Measurements from ENCODE around the gene MATK.
"Not testable (repeated sequence)": the region's sequence is repeated elsewhere in the genome, so short reads cannot be mapped to it uniquely, and the experiment has no call there.

MATK gene

DNA sequence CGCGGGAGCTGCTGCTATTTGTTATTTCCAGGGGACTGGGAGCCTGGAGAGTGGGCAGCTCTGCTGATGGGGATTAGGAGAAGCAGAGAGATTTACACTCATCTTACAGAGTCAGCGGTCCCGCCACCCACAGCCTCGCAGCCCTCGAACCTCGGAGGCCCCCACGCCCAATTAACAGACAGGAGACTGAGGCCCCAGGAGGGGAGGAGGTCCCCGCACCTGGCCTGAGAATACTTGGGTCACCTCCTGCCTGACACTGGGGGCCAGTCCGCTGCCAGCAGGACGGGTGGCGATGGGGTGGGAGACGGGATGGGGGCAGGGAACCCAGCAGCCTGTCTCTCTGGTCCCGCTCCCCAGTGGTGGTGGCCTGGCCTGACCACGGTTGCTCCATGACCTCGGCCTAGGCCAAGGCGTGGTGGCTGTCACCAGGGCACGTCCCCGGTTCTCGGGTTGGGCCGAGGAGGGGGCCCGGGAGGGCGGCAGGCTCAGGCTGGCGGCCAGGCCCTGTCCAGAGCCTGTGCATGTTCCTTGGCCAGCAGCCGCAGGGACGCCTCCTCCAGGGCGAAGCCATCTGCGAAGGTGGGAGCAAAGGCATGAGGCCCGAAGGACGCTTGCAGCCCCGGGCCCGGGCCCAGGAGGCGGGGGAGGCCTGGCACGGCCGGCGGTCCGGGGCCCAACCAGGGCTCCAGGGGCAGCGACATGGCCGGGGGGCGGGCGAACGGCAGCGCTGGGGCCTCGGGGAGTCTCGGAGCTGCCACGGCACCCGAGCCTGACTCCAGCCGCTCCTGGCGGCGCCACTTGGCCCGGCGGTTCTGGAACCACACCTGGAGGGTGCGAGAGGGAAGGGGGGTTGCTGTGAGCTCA lies 15.8 kb downstream of the MATK start:
- no peak for DNase-seq (ENCODE audit: low read depth)

GRCh38 chr19:3769494-3769893 lies 16.7 kb downstream of the MATK start:
- DNase-seq (ENCODE audit: low read depth), result no peak

- DNase-seq (ENCODE audit: low read depth), result no peak
These were observed 17.5 kb downstream of the MATK start for GRCh38 chr19:3768748-3769099.

GRCh38 chr19:3768015-3768747 lies 18.0 kb downstream of the MATK start:
- no peak for DNase-seq (ENCODE audit: low read depth)

GRCh38 chr19:3767050-3767449 lies 19.1 kb downstream of the MATK start:
- no peak for DNase-seq (ENCODE audit: low read depth)

GRCh38 chr19:3766520-3766919 lies 19.7 kb downstream of the MATK start:
- no peak for DNase-seq (ENCODE audit: low read depth)

GRCh38 chr19:3765757-3766156 lies 20.4 kb downstream of the MATK start:
- not testable (repeated sequence) for DNase-seq (ENCODE audit: low read depth)

DNA sequence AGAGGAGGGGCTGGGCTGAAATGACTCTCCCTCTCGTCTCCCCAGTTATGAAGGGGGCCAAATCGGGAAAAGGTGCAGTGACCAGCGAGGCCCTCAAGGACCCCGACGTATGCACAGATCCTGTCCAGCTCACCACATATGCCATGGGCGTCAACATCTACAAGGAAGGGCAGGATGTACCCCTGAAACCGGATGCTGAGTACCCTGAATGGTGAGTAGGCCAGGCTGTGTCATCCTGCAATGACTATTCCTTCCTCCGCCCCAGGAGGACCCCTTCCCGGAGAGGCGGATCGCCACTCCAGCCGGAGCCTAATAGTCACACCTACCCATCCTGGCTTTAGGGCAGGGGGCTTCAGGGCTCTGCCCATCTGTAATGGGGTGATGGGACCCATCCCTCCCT lies 21.1 kb downstream of the MATK start:
- DNase-seq (ENCODE audit: low read depth), result no peak

- DNase-seq (ENCODE audit: low read depth), result peak; percentile 99
These were observed 23.4 kb downstream of the MATK start, which contains the start of gene MRPL54 for GRCh38 chr19:3762501-3763459. TSS of gene MRPL54 (plus strand) at chr19:3762682. CDS start at chr19:3762701, 19 bp downstream.

DNA sequence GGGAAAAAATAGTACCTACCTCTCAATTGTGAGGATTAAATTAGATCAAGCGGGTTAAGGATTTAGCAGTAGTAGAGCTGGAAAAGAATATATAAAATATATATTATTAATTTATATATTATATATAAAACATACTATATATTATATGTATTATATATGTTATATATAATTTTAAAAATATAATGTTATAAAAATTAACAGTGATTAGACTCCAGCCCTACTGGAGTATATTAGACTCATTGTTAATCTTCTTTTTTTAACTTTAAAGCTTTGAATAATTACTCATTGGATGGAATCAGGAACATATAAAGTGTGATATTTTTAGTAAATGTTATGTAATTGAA lies 24.1 kb downstream of the MATK start:
- no peak for DNase-seq (ENCODE audit: low read depth)

GRCh38 chr19:3761382-3762129 lies 24.6 kb downstream of the MATK start, which contains the start of gene APBA3:
TSS of gene APBA3 (minus strand) at chr19:3761692. CDS start at chr19:3760264, 1,428 bp downstream.
- peak; percentile 92 for DNase-seq (ENCODE audit: low read depth)

GRCh38 chr19:3760871-3761361 lies 25.3 kb downstream of the MATK start:
- DNase-seq (ENCODE audit: low read depth), result no peak

GRCh38 chr19:3759482-3760254 lies 26.5 kb downstream of the MATK start:
- DNase-seq (ENCODE audit: low read depth), result no peak

DNA sequence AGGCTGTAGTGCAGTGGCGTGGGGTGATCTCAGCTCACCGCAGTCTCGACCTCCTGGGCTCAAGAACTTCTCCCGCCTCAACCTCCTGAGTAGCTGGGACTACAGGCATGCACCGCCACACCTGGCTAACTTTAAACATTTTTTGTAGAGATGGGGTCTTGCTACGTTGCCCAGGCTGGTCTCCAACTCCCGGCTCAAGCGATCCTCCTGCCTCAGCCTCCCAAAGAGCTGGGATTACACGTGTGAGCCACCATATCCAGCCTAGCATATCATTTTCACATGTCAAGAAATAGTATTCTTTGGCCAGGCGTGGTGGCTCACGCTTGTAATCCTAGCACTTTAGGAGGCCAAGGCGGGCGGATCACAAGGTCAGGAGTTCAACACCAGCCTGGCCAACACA lies 27.9 kb downstream of the MATK start:
- not testable (repeated sequence) for DNase-seq (ENCODE audit: low read depth)

DNA sequence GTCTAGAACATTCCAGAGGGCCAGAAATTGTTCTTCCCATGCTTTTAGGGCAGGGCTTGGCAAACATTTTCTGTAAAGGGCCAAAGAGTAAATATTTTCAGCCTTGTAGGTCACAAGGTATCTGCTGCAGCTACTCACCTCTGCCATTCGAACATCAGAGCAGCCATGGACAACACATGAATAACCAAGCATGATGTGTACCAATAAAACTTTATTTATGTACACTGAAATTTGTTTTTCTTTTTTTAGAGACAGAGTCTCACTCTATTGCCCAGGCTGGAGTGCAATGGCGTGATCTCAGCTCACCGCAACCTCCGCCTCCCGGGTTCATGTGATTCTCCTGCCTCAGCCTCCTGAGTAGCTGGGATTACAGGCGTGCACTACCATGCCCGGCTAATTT lies 28.5 kb downstream of the MATK start:
- DNase-seq (ENCODE audit: low read depth), result not testable (repeated sequence)

GRCh38 chr19:3753631-3754410 lies 32.4 kb downstream of the MATK start:
- DNase-seq (ENCODE audit: low read depth), result no peak

GRCh38 chr19:3752492-3752891 lies 33.7 kb downstream of the MATK start:
- no peak for DNase-seq (ENCODE audit: low read depth)

DNA sequence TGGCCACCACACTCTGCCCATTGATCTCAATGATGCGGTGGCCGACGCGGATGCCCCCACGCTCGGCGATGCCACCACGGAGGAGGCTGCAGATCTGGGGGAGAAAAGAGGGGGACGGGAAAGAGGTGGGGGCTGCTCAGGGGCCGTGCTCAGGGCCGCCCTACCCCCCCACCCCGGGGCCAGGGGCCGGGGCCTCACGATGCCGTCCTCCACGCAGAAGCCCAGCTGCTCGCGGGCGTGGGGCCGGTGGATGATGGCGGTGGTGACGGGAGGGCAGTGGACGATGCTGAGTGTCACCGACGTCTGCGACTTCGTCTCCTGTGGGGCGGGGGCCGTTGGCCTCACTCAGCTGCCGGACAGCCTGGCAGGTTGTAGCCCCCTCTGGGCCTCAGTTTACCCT lies 34.9 kb downstream of the MATK start:
- no peak for DNase-seq (ENCODE audit: low read depth)

DNA sequence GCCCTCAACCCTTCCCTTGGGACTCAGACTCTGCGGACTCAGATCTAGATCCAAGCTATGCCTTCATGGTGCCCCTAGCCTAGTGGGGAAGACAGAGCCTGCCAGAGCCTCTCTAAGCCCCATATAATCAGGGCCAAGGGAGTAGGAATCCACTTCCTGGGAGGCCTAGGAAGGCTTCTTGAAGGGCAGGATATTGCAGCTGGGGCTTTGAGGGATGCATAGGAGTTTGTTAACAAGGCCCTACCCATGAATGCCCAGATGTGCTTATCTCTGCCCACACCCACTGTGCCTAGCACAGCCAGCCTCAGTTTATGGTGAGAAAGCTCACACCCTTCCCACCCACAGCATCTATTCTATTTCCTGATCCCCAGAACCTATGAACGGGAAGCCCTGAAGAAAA lies 36.0 kb downstream of the MATK start:
- no peak for DNase-seq (ENCODE audit: low read depth)

GRCh38 chr19:3748965-3749364 lies 37.2 kb downstream of the MATK start:
- no peak for DNase-seq (ENCODE audit: low read depth)

Data from stimulated activated CD4-positive, alpha-beta T cell treated with anti-CD3 and anti-CD28 coated beads, Interleukin-2, amount 100 ng/mL, for 4 hours (primary cell).